GM18526 (cell line): Measurements from ENCODE around the gene OPCML.

Source experiments
- POLR2A ChIP-seq: IDR thresholded peaks from 3 replicates; pipeline ENCODE4 v1.6.1; 2011; ENCODE audit not compliant: insufficient read length; ENCODE audit errors: extremely low read depth

The OPCML gene

DNA sequence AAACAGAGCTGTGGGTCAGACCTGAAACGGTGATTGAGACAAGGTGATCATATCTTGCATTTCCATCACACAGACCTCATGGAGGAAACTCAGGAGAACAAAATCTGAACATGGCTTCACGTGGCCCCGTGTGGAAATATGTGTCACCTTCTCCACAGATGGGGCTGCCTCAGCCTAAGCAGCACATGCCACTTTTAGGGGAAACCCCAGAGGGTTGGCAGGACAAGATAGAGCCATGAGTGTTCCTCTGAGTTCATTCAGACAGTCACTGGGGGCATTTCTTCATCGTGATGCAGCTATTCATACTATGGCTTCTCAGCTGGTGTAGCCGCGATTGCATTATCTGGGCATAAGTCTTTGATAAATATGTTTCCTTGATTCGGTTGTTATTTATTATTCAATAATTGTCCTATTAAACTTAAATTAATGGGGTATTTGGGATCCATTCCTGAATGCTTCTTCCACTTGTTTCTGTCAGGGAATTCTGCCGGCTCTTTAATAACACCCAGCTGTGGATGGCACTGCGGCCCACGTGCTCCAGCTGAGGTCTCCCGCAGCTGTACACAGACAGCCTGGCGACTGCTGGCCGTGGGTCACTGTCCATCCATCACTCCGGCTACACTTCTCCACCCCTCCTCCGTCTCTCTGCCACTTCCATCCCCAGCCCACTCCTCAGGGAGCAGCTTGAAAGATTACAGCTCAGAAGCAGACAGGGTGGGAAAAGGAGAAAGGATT lies 485.1 kb downstream of the OPCML start:
- TF ChIP-seq POLR2A: no peak

DNA sequence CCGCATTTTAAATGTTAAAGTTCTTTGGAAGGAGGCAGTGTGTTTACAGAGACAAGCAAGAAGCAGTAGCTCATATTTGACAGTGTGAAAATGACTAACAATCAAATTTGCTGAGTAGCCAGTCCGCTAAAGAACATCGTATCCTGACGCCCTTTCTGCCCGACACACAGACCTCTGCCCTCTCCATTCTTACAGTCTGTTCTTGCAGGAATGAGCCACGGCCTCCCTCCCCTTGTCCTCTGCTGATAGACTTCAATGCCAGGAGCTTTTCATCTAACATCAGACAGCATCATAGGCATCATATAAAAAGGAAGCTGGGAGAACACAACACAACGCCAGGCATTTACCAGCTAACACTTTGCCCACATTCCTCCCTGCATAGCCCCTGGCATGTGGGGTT lies 486.0 kb downstream of the OPCML start:
- no peak for TF ChIP-seq POLR2A

DNA sequence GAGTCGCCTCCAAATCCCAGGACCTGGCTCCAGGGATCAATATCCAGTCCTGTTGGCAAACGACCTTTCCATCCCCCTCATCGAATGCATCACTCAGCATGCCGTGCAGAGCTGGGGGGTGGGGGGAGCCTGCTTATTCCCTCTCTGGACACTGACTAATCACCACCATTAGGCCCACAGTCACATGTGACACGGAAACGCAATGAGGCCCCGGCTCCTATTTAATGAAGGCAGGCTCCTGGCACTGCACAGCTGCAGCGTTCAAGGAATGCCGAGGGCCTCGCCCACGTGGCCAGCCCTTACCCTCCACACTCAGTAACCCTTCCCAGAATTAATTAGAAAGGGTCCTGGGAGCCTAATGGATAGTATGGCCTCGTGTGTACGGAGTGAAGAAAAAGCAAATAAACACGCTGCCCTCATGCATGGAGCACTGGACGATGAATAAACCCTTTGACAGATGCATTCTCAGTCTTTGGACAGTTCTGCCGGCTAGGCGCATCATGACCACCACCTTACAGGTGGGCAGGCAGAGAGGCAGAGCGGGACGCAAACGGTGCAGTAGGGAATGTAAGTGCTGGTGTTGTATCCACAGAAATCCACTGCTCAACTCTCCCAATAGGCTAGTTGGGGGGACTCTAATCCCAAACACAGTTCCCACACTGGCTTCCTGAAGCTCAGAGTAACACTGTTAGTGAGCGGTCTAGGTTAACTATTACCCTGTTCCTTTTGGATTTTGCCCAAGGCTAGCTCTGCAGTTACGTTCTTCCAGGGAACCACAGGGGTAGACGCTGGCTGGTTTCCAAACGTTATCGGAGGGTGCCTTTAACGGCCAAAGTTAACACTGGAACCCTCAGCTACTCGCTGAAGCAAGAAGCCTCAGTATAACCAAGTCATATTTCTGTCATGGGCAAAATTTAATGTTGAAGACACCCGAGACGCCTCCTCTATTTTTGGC lies 490.1 kb downstream of the OPCML start:
- no peak for TF ChIP-seq POLR2A

DNA sequence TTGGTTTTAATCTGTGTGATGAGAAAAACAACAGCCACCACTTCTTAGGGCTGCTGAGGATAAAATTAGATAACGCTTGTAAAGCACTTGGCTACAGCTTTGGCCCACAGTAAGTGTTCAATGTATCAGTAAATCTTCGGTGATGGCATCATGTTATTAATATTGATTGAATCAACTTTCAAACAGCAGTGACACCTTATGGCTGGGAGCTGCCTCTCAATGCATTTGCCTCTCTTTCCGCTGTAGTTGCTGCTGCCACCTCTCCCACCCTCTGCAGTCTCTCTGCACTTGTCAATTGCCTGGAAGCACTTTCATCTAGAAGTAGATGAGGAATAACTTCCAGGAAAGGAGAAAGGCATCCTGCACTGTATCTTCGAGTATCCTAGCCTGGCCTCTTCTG lies 491.1 kb downstream of the OPCML start:
- no peak for TF ChIP-seq POLR2A

DNA sequence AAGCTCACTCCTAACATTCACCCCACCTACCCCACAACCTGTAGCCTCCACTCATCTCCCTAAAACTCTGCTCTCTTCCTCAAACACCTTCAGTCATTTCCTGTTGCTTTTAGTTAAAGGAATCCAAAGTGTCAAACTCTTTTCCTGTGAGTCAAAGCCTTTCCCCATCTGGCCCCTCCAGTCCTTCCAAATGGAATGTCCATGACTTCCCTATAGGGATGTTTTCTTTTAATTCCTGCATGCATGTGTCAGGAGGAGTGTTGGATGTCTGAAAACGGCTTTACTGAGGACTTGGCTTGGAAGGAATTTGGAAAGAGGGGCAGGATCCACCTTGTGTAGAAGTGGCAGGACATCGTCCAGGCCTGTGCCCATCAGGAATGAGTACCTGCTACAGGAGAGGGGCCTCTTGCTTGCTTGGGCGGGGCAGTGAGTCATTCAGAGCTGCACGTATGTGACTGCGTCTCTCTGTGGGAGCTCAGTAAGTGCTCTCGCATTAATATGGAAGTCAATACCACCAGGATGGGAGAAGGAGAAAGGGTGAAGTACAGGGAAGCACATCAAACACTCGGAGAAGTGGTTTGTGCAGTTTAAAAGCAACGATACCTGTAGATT lies 491.9 kb downstream of the OPCML start:
- no peak for TF ChIP-seq POLR2A

DNA sequence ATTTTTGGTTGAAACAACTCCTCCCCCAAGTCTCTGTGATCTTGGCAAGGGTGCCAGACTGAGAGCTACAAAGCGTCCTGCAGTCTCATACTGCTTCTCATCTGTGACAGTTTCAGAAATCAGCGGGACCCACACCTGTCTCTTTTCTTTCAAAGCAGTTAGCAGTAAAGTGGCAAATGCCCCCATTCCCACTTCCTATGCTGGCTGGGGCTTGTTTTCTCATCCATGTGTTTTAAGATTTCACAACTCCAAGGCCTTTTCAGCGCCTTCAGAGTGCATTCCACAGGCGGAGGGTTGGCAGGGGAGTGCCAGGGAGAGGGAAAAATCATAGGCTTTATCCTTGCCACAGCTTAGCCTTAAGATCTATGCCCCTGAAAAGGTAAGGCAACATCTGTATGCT lies 493.5 kb downstream of the OPCML start:
- no peak for TF ChIP-seq POLR2A

DNA sequence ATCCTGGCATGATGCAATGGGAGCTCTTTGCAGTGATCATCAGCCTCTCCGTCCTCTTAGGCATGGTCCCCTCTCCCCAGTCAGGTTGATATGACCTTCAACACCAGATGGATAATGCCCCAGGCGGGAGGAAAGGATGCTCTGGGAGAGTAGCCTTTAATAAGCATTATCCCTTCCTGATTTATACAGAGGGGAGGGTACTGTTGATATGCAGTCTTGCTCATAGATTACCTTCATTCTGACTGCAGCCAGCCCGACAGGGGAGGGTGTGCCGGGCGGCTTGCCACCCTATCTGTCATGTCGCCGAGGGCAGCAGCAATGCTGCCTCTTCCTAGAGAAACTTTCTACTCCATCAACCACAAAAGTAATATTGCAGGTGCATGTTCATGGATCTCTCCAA lies 497.4 kb downstream of the OPCML start:
- TF ChIP-seq POLR2A: no peak

DNA sequence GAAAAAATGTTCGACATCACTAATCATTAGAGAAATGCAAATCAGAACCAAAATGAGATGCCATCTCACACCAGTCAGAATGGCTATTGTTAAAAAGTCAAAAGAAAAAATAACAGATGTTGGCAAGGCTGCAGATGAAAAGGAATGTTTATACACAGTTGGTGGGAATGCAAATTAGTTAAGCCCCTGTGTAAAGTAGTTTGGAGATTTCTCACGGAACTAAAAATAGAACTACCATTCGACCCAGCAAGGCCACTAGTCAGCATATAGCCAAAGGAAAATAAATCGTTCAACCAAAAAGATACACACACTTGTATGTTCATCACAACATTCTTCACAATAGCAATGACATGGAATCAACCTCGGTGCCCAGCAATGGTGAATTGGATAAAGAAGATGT lies 503.2 kb downstream of the OPCML start:
- no peak for TF ChIP-seq POLR2A

DNA sequence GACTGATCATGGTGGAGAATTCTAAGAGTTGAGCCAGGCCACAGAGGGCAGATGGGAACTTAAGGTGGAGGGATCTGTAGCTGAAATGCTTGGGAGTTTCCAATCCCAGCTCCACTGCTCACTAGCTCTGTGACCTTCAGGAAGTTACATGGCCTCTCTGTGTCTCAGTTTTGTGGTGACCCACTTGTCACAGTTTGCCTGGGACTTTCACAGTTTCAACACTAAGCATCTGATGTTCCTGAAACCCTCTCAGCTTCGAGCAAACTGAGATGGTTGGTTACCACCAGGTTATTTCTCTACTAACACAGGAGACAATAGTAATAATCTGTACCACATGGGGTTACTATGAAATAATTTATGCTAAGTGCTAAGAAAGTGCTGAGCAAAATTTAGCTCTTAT lies 505.3 kb downstream of the OPCML start:
- no peak for TF ChIP-seq POLR2A

DNA sequence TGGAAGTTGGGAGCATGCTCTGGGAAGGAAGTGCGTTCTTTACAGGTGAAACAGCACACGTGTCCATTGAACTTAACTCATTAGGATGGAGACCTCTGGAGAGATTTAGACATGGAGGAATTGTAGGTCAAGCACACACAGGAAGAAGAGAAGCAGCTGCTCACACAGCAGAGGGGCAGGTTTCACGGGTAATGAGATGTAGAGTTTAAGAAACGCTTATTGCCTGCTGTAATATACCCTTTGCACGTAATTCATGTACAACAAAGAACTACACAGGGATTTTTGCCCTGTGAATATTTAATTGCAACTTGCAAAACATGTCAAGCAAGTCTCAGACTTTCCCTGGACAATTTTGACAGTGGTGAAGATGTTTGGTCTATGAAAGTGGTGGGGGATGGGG lies 508.0 kb downstream of the OPCML start:
- TF ChIP-seq POLR2A: no peak

DNA sequence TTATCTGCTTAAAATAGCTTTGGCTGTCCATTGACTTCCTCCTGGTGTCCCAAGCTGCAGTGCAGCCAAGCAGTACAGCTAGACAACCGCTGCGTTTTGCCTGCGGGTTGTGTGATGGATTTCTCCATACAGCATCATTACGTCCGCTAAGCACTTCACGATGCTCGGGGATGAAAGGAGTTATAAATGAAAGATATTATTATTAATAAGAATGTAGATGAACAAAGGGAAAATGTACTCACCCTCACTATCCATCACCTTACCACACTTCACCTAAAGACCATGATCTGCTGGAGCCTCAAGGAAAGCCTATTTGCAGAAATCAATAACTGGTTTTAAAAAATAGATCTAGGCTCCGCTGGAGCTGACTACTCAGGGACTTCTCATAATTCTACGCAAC lies 509.1 kb downstream of the OPCML start:
- no peak for TF ChIP-seq POLR2A

DNA sequence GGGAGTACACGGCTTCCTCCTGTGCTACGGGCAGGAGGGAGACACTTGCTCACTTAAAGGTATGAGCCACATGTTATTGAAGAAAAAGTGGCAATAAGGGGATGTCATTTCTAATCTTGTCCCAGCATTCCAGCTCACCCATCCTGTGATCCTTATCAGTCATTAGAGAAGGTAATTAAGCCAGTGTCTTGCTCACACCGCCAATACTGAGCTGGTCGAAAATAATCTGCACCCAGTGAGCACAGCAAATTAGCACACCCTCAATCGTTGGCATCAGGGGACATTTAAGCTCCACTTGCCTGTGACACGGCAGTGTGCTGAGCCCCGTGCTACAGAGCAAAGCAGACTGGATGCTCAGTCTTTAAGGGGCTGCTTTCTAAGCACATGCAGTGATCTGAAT lies 510.7 kb downstream of the OPCML start:
- TF ChIP-seq POLR2A: no peak

DNA sequence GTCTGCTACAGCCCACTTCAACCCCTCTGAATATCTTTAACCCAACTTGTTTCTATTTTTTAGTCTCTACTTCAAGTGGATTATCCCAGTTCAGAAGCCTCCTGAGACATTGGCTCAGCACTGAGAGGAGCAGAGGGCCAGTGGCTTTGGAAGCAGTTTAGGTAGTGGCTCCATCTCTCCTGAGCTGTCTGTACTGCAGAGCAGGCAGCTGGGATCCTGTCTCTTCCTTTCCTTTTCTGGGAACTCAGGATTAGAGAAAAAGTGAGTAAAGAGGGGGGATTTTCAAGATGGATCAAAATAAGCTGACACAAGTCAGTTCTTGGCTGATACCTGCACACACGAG lies 512.0 kb downstream of the OPCML start:
- no peak for TF ChIP-seq POLR2A

DNA sequence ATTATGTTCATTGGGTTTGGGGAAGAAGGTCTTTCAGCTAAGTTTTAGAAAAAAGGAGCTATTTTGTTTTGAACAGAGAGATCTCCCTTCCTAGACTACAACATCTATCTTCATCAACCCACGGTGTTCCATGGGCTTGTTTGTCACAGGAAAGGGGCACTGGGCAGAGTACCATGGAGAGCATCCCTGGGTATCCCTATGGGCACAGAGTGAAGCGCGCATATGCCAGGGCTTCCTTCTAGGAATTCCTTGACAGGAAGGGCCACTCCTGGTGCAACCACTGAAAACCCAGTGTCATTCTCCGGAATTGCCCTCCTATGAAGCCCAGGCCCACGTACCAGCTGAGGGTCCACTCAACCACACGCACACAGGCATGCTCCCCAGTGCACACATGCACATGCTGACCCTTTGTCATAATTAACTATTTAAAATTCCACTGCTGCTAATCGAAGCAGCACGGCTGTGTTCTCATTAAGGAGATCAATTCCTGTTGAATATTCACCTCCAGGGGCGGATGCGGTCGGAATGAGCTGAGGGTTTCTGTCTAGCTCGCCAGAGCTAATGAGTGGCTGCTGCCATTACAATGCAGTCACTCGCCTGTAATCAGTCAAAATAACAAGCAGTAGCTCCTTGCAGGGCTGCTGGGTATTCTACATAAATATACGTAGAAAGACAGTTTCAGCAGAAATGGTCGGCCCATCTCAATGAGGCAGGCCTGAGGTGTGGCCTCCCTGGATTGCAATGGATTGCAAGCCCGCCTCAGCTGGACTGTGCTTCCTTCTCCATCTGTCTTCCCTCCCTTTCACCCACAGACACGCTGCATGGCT lies 512.5 kb downstream of the OPCML start:
- no peak for TF ChIP-seq POLR2A

DNA sequence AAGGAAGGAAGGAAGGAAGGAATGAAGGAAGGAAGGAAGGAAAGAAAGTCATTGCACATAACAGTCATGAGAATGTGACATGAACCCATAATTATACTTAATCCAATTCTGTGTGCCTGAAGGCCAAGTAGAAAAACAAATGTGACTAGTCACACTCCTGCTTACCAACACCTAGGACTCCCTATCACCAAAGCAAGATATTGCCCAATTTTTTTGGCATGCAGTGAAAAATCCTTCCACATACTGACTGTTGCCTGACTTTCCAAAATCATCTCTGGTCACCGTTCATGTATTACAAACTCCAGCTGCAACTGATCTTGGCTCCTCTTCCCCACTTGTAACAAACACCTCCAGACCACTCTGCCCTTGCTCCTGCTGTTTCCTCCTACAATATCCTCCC lies 516.8 kb downstream of the OPCML start:
- TF ChIP-seq POLR2A: no peak
